GM21528 (cell line): ENCODE measurements around the gene PRPSAP2.
A peak's percentile ranks its signal among the peaks of the same experiment; 100 is the strongest.

Experiments
- ATAC-seq: cut with Tn5 transposase; IDR thresholded peaks from one replicate; pipeline ENCODE4 v1.9.1; 2021; ENCODE audit warnings: mild to moderate bottlenecking, moderate library complexity; ENCODE audit not compliant: unreplicated experiment, low FRiP score

Gene PRPSAP2

GRCh38 chr17:18960241-18960665 lies 102.3 kb downstream of the PRPSAP2 start:
- ATAC-seq, result no peak

- ATAC-seq, result peak; percentile 61
Measured at GRCh38 chr17:18960803-18961511, 103.0 kb downstream of the PRPSAP2 start.

GRCh38 chr17:18961634-18962493 lies 103.9 kb downstream of the PRPSAP2 start:
- ATAC-seq, result no peak

GRCh38 chr17:18962494-18962815 lies 104.5 kb downstream of the PRPSAP2 start:
- no peak for ATAC-seq

- ATAC-seq, result no peak
Measured at GRCh38 chr17:18963126-18964017, 105.4 kb downstream of the PRPSAP2 start.

- no peak for ATAC-seq
Measured at GRCh38 chr17:18964018-18964351, 106.1 kb downstream of the PRPSAP2 start.

- ATAC-seq, result no peak
Measured at GRCh38 chr17:18964550-18964949, 106.6 kb downstream of the PRPSAP2 start.

- ATAC-seq, result no peak
Measured at GRCh38 chr17:18965530-18966236, 107.8 kb downstream of the PRPSAP2 start.

- ATAC-seq, result no peak
Measured at GRCh38 chr17:18966831-18967624, 109.1 kb downstream of the PRPSAP2 start.

GRCh38 chr17:18967916-18968315 lies 110.0 kb downstream of the PRPSAP2 start:
- no peak for ATAC-seq

GRCh38 chr17:18968345-18968744 lies 110.4 kb downstream of the PRPSAP2 start:
- ATAC-seq, result no peak

- ATAC-seq, result no peak
Measured at GRCh38 chr17:18968945-18969887, 111.3 kb downstream of the PRPSAP2 start.

- no peak for ATAC-seq
Measured at GRCh38 chr17:18970582-18971480, 112.9 kb downstream of the PRPSAP2 start.

- ATAC-seq, result no peak
Measured at GRCh38 chr17:18971801-18972200, 113.9 kb downstream of the PRPSAP2 start.

- no peak for ATAC-seq
Measured at GRCh38 chr17:18974407-18975149, 116.6 kb downstream of the PRPSAP2 start.

- ATAC-seq, result no peak
Measured at GRCh38 chr17:18975597-18975996, 117.7 kb downstream of the PRPSAP2 start.

GRCh38 chr17:18976201-18976600 lies 118.3 kb downstream of the PRPSAP2 start:
- ATAC-seq, result no peak
